ENCODE data around the gene KCNJ18. TPM values are rescaled to one million over a fixed set of nuclear protein-coding genes. Genes with fewer than 3 reads are reported as not detected.
"Not testable (repeated sequence)": the region's sequence is repeated elsewhere in the genome, so short reads cannot be mapped to it uniquely, and the experiment has no call there.

Gene KCNJ18
- total RNA-seq, 2 experiments from 2014 or later: not detected

DNA sequence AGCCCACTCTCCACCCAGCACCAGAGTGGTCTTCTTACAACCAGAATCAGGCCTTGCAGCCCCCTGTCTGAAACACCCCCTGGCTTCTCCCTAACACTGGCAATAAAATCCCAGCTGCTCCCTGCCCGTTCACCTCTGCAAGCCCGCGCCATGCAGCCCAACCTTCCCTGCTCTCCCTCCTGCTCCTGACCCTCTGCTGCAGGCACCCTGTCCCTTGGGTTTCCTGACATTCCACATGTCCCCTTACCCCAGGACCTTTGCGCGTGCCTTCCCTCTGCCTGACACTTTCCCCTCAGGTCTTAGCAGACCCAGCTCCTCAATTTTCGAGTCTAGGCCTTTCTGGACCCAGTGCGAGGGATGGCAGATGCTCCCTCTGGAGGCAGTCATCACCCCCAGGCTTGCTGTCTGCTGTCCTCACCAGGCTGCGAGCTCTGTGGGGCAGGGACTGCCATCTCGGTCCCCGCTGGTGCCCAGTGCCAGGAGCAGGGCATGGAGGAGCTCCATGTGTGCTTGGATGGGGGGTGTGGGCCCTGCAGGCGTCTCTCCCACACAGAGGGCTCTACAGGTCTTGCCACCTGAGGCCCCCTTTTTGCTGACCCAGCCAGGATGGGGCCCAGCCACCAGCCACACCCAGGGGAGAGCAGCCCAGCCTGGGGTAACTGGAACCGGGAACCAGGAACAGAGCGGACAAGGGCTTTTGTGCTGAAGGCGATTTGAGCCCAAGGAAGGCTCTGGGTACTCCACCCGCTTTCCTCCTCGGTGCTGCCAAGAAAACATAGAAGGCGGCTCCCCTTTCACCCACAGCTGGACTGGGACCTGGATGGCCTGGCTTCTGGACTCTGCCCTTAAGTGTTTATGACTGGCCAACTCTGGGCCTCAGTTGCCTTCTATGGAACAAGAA is 15.6 kb downstream of the KCNJ18 start:
- DNase-seq (ENCODE audit: low spot score); BruUV-seq (replicated peaks); H3K79me2 ChIP-seq (ENCODE audit: insufficient read depth, low read depth, low read length); H3K36me3 ChIP-seq (ENCODE audit: insufficient read depth, low read length); H3K9me2 ChIP-seq (ENCODE audit: insufficient read depth, low read length); intact Hi-C loops (cut with micrococcal nuclease; ENCODE audit: unreplicated experiment); H3K4me2 ChIP-seq (ENCODE audit: low read length); H4K20me1 ChIP-seq (ENCODE audit: insufficient read depth, low read length); CTCF ChIA-PET (ENCODE audit: unreplicated experiment); H2AFZ ChIP-seq (ENCODE audit: low read length); H3K4me1 ChIP-seq (ENCODE audit: insufficient read depth, low read length, poor library complexity, severe bottlenecking); POLR2A ChIA-PET; H3K9me3 ChIP-seq (ENCODE audit: low read length); H3K27ac ChIP-seq (ENCODE audit: low read depth, low read length, poor library complexity, severe bottlenecking); H3K4me3 ChIP-seq (ENCODE audit: low read depth, low read length, poor library complexity, severe bottlenecking): not testable (repeated sequence)

DNA sequence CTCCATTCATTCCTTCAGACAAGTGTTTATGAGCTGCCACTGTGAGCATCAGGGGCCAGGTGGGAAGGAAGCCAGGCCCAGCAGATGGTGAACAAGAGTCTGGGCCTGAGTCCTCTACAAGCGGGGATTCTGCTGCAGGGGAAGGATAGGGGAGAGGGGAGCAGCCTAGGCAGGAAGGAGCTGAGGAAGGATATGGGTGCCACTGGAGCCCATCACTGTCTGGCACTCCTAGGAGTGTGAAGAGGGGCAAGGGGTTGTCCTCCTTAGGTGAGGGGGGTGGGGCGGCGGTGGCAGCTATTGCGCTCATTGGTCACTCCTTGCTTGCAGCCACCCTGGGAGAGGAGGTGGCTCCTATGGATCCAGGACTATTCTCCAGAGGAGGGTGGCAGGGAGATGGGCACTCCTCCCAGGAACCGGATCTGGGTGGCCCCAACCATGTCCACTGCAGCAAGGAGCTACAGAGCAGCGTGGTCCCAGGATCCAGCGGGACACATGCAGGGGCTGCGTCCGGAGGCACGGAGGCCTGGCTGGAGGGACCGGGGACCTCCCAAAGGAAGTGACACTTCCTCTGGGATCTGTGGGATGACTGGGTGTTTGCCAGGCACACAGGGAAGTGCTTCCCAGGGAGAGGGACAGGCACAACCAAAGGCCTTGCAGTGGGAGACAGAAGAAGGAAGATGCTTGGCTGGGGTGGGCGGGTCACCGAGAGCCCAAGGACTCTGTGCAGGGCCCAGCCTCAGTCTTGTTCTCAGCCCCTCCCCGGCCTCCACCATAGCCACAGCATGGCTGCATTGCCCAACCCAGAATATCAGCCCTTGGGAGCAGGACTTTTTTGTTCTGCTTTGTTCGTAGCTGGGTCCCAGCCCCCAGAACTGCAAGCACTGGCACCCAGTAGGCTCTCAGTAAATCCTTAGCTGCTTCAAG is 16.6 kb downstream of the KCNJ18 start:
- H3K9me3 ChIP-seq (ENCODE audit: low read length); H3K9me2 ChIP-seq (ENCODE audit: insufficient read depth, low read length); H3K27ac ChIP-seq (ENCODE audit: low read depth, low read length, poor library complexity, severe bottlenecking); BruUV-seq (replicated peaks); H4K20me1 ChIP-seq (ENCODE audit: insufficient read depth, low read length); POLR2A ChIA-PET; H3K4me3 ChIP-seq (ENCODE audit: low read depth, low read length, poor library complexity, severe bottlenecking); H3K36me3 ChIP-seq (ENCODE audit: insufficient read depth, low read length); intact Hi-C loops (cut with micrococcal nuclease; ENCODE audit: unreplicated experiment); H2AFZ ChIP-seq (ENCODE audit: low read length); H3K79me2 ChIP-seq (ENCODE audit: insufficient read depth, low read depth, low read length); CTCF ChIA-PET (ENCODE audit: unreplicated experiment); H3K4me1 ChIP-seq (ENCODE audit: insufficient read depth, low read length, poor library complexity, severe bottlenecking); DNase-seq (ENCODE audit: low spot score); H3K4me2 ChIP-seq (ENCODE audit: low read length): not testable (repeated sequence)

DNA sequence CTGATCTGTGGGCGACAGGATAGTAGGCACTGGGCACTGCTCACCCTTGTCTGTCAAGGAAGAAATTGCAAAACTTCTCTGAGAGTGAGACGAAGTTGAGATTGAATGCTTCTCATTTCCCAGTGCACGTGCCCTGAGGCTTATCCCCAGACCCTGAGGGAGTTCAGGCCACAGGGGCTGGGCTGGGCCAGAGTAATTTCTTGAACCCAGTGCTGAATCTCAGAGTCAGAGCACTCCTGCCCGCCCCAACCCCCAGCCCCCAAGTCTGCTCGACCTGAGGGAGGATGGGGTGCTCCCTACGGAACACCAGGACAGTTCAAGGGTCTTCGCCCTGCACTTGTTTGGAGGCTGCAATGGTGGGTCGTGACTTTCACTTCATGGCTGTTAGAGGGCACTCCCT is 17.7 kb downstream of the KCNJ18 start:
- H3K9me2 ChIP-seq (ENCODE audit: insufficient read depth, low read length); H3K79me2 ChIP-seq (ENCODE audit: insufficient read depth, low read depth, low read length); H3K4me1 ChIP-seq (ENCODE audit: insufficient read depth, low read length, poor library complexity, severe bottlenecking); H4K20me1 ChIP-seq (ENCODE audit: insufficient read depth, low read length); H3K4me2 ChIP-seq (ENCODE audit: low read length); H3K27ac ChIP-seq (ENCODE audit: low read depth, low read length, poor library complexity, severe bottlenecking); H3K4me3 ChIP-seq (ENCODE audit: low read depth, low read length, poor library complexity, severe bottlenecking); DNase-seq (ENCODE audit: low spot score); CTCF ChIA-PET (ENCODE audit: unreplicated experiment); BruUV-seq (replicated peaks); H3K9me3 ChIP-seq (ENCODE audit: low read length); POLR2A ChIA-PET; H2AFZ ChIP-seq (ENCODE audit: low read length); H3K36me3 ChIP-seq (ENCODE audit: insufficient read depth, low read length); intact Hi-C loops (cut with micrococcal nuclease; ENCODE audit: unreplicated experiment): not testable (repeated sequence)

DNA sequence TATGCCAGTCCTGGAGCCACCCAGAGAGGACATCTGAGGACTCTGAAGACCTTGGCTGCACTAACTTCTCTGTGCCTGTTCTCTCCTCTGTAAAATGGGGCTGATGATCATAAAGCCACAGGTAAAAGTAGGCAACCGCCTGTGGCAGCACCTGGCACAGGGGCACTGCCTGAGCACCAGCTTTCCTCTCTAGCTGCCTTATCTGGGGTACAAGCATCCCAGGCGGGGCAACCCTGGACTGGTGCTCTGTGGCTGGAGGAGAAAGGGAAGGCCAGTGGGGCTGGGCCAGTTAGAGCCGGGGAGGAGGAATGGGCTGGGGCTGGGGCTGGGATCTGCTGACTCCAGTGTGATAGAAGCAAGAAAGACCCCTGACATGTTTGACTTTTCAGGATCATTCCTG is 18.2 kb downstream of the KCNJ18 start:
- POLR2A ChIA-PET; H3K27ac ChIP-seq (ENCODE audit: low read depth, low read length, poor library complexity, severe bottlenecking); H3K4me1 ChIP-seq (ENCODE audit: insufficient read depth, low read length, poor library complexity, severe bottlenecking); CTCF ChIA-PET (ENCODE audit: unreplicated experiment); H3K9me2 ChIP-seq (ENCODE audit: insufficient read depth, low read length); BruUV-seq (replicated peaks); H3K9me3 ChIP-seq (ENCODE audit: low read length); DNase-seq (ENCODE audit: low spot score); H4K20me1 ChIP-seq (ENCODE audit: insufficient read depth, low read length); H3K36me3 ChIP-seq (ENCODE audit: insufficient read depth, low read length); H3K4me2 ChIP-seq (ENCODE audit: low read length); intact Hi-C loops (cut with micrococcal nuclease; ENCODE audit: unreplicated experiment); H3K79me2 ChIP-seq (ENCODE audit: insufficient read depth, low read depth, low read length); H3K4me3 ChIP-seq (ENCODE audit: low read depth, low read length, poor library complexity, severe bottlenecking); H2AFZ ChIP-seq (ENCODE audit: low read length): not testable (repeated sequence)

Data from OCI-LY7 (cell line).